Measurements from ENCODE around the gene CAMTA1. TPM values are rescaled to one million over a fixed set of nuclear protein-coding genes. Genes with fewer than 3 reads are reported as not detected.

The CAMTA1 gene
- total and polyA plus RNA-seq, 9 of the 15 experiments (the other 6 are each of a cell fraction or from before 2014, with no cell fraction given): 43.9 to 161 (median 65.9) TPM

GRCh38 chr1:7691576-7691975 lies 906.3 kb downstream of the CAMTA1 start:
- no peaks in the 10 kb centered on the region for H3K79me2 ChIP-seq (ENCODE audit: control insufficient read depth, insufficient read depth, low read length)
- ChIA-PET CTCF (ENCODE audit: low intra/inter-chr PET ratio) (no interaction called here), POLR2A (interaction anchor here (0.5 to 1.2 kb wide), 2 partner anchors 13 to 1096 kb away, joined by 3 read pairs; no protein-coding TSS in a partner anchor)
- FAIRE-seq: no peak
- 2% methylated on average over 3 of the region's 3 CpGs for WGBS (ENCODE audit: insufficient coverage, low coverage, missing lambda C conversion rate)
- no peaks in the 10 kb centered on the region; a peak in 1 of 5 replicates for H3K4me1 ChIP-seq (replicated peaks in 1 of 2; ENCODE audit: control insufficient read depth in 2 of 2, insufficient read depth in 2 of 2, low read length in 2 of 2)
- no peaks in the 10 kb centered on the region for H3K36me3 ChIP-seq (ENCODE audit: control insufficient read depth, insufficient read depth, low read length)
- no peak overlapping the region for H3K4me3 ChIP-seq
- TF ChIP-seq ZNF740 (CRISPR knock-in tag; IDR thresholded peaks at IDR 0.05) (no peak), ZNF740 (tag; IDR thresholded peaks at IDR 0.05) (no peak), SNAPC5 (CRISPR knock-in tag; IDR thresholded peaks at IDR 0.05) (no peak), ZNF165 (CRISPR knock-in tag; IDR thresholded peaks at IDR 0.05; ENCODE audit: borderline replicate concordance) (no peak)
- no peaks in the 10 kb centered on the region for H3K9me1 ChIP-seq (ENCODE audit: control insufficient read depth, insufficient read depth, low read length)
- ATAC-seq: no peak
- H4K20me1 ChIP-seq (replicated peaks; ENCODE audit: control insufficient read depth, insufficient read depth, low read length): no peaks in the 10 kb centered on the region
- no TSS peak for BruUV-seq (replicated peaks)
- H3K9me3 ChIP-seq (replicated peaks; ENCODE audit: control insufficient read depth, insufficient read depth, low read depth, low read length): no peaks in the 10 kb centered on the region
- no peak overlapping the region for H2AFZ ChIP-seq (ENCODE audit: low read depth, low read length)
- peaks cover 11 to 63% of the 10 kb centered on the region in 2 experiments; a peak in 4 of 5 replicates for H3K27me3 ChIP-seq (ENCODE audit: control insufficient read depth in 2 of 2, insufficient read depth in 2 of 2, low read length in 2 of 2)
- intact Hi-C loops (cut with micrococcal nuclease): no loop called here
- H3K4me2 ChIP-seq (ENCODE audit: insufficient read depth, low read length): no peak overlapping the region
- H3K27ac ChIP-seq (ENCODE audit: extremely low read depth, low read depth, low read length): no peak overlapping the region
- H3K9ac ChIP-seq (ENCODE audit: insufficient read depth in 1 of 2, low read depth in 2 of 2, low read length in 2 of 2): no peak overlapping the region
- no peak for DNase-seq (ENCODE audit: extremely low read depth in 1 of 4, low spot score in 3 of 4)
- in situ Hi-C loops (cut with MboI): no loop called here

GRCh38 chr1:7692005-7692404 lies 906.8 kb downstream of the CAMTA1 start:
- Histone ChIP-seq H3K4me1 (replicated peaks in 1 of 2; ENCODE audit: control insufficient read depth in 2 of 2, insufficient read depth in 2 of 2, low read length in 2 of 2) (no peaks in the 10 kb centered on the region; a peak in 1 of 5 replicates), H2AFZ (ENCODE audit: low read depth, low read length) (no peak overlapping the region), H3K4me3 (no peak overlapping the region), H4K20me1 (replicated peaks; ENCODE audit: control insufficient read depth, insufficient read depth, low read length) (no peaks in the 10 kb centered on the region), H3K9me3 (replicated peaks; ENCODE audit: control insufficient read depth, insufficient read depth, low read depth, low read length) (no peaks in the 10 kb centered on the region), H3K36me3 (ENCODE audit: control insufficient read depth, insufficient read depth, low read length) (no peaks in the 10 kb centered on the region), H3K4me2 (ENCODE audit: insufficient read depth, low read length) (no peak overlapping the region), H3K9ac (ENCODE audit: insufficient read depth in 1 of 2, low read depth in 2 of 2, low read length in 2 of 2) (no peak overlapping the region), H3K27me3 (ENCODE audit: control insufficient read depth in 2 of 2, insufficient read depth in 2 of 2, low read length in 2 of 2) (peaks cover 7 to 63% of the 10 kb centered on the region in 2 experiments; a peak in 4 of 5 replicates), H3K9me1 (ENCODE audit: control insufficient read depth, insufficient read depth, low read length) (no peaks in the 10 kb centered on the region), H3K79me2 (ENCODE audit: control insufficient read depth, insufficient read depth, low read length) (no peaks in the 10 kb centered on the region), H3K27ac (ENCODE audit: extremely low read depth, low read depth, low read length) (no peak overlapping the region)
- intact Hi-C loops (cut with micrococcal nuclease) (no loop called here), in situ Hi-C loops (cut with MboI) (no loop called here)
- ATAC-seq (no peak), FAIRE-seq (no peak), DNase-seq (ENCODE audit: extremely low read depth in 1 of 4, low spot score in 3 of 4) (no peak)
- ChIA-PET CTCF (ENCODE audit: low intra/inter-chr PET ratio) (no interaction called here), POLR2A (interaction anchor here (0.5 to 1.2 kb wide), 2 partner anchors 13 to 1097 kb away, joined by 3 read pairs; no protein-coding TSS in a partner anchor)
- WGBS (ENCODE audit: insufficient coverage, low coverage, missing lambda C conversion rate): 0% methylated on average over 3 of the region's 3 CpGs
- no TSS peak for BruUV-seq (replicated peaks)
- no peak for TF ChIP-seq ZNF699 (CRISPR knock-in tag; IDR thresholded peaks at IDR 0.05; ENCODE audit: insufficient replicate concordance)
- no peak for TF ChIP-seq ZNF445 (CRISPR knock-in tag; IDR thresholded peaks at IDR 0.05; ENCODE audit: low read depth)
- no peak for TF ChIP-seq FOXK1 (CRISPR knock-in tag; IDR thresholded peaks at IDR 0.05; ENCODE audit: borderline replicate concordance)
- no peak for TF ChIP-seq ZNF217 (CRISPR knock-in tag; IDR thresholded peaks at IDR 0.05)
- TF ChIP-seq HOMEZ (CRISPR knock-in tag; IDR thresholded peaks at IDR 0.05): no peak
- TF ChIP-seq MBD2 (IDR thresholded peaks at IDR 0.05; ENCODE audit: borderline replicate concordance, low read depth): no peak
- TF ChIP-seq ZBTB2 (IDR thresholded peaks at IDR 0.05): no peak
